DND-41 (cell line): ENCODE results near the gene HMGXB3.

Experiments used
- EZH2 ChIP-seq: IDR thresholded peaks from 3 replicates; pipeline ENCODE4 v1.6.1; 2012; ENCODE audit warnings: borderline replicate concordance, low read depth, mild to moderate bottlenecking, moderate library complexity, low read length, inconsistent platforms; ENCODE audit not compliant: severe bottlenecking
- TF ChIP-seq, protein P1 (sequence below): IDR thresholded peaks from 2 replicates; pipeline ENCODE4 v1.5.1; 2012; ENCODE audit warnings: borderline replicate concordance, low read length, moderate library complexity, mild to moderate bottlenecking; ENCODE audit not compliant: poor library complexity, severe bottlenecking; ENCODE audit errors: extremely low read depth

- TF ChIP-seq, protein P1, sequence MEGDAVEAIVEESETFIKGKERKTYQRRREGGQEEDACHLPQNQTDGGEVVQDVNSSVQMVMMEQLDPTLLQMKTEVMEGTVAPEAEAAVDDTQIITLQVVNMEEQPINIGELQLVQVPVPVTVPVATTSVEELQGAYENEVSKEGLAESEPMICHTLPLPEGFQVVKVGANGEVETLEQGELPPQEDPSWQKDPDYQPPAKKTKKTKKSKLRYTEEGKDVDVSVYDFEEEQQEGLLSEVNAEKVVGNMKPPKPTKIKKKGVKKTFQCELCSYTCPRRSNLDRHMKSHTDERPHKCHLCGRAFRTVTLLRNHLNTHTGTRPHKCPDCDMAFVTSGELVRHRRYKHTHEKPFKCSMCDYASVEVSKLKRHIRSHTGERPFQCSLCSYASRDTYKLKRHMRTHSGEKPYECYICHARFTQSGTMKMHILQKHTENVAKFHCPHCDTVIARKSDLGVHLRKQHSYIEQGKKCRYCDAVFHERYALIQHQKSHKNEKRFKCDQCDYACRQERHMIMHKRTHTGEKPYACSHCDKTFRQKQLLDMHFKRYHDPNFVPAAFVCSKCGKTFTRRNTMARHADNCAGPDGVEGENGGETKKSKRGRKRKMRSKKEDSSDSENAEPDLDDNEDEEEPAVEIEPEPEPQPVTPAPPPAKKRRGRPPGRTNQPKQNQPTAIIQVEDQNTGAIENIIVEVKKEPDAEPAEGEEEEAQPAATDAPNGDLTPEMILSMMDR = no peak
- TF ChIP-seq EZH2 = no peak
These were observed 13.4 kb downstream of the HMGXB3 start for GRCh38 chr5:150013931-150014330.
